ENCODE data around the gene TMEM245.

TMEM245 gene

DNA sequence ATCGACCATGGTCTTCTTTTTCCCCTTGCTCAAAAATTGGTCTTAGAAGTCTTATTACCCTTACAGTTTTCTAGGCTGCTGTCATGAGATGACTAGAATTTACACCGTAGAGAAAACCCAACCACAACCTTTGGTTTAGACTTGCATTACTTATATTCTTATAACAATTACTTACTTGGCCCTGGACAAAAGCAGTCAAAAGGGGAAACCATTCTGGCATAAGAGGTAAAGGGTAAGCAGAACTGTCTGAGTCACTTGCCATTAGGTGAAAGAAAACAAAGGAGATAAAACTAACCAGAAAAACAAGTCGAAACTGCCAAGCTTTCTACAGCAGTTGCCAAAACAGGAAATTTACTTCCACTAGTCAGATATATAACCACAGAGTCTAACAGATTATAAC, 17.9 kb downstream of the TMEM245 start:
- DNase-seq (ENCODE audit: low read depth, low spot score): no peak

DNA sequence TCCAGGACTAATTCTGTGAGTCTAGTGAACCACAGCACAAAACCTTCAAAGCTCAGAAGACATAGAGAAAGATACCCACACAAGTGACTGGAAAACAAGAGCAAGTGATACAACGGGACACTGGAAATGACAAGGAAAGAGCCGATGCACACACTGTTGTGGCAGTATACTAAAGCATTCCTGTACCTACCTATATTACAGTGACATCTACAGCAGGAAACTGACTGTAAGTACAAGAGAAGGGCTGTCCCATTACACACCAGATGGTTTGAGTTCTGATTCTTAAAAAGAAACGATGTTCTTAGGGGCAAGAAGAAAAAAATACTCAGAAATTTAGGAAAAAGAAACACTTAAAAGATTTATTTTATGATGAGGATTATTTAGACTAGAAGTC, 18.5 kb downstream of the TMEM245 start:
- no peak for DNase-seq (ENCODE audit: low read depth, low spot score)

DNA sequence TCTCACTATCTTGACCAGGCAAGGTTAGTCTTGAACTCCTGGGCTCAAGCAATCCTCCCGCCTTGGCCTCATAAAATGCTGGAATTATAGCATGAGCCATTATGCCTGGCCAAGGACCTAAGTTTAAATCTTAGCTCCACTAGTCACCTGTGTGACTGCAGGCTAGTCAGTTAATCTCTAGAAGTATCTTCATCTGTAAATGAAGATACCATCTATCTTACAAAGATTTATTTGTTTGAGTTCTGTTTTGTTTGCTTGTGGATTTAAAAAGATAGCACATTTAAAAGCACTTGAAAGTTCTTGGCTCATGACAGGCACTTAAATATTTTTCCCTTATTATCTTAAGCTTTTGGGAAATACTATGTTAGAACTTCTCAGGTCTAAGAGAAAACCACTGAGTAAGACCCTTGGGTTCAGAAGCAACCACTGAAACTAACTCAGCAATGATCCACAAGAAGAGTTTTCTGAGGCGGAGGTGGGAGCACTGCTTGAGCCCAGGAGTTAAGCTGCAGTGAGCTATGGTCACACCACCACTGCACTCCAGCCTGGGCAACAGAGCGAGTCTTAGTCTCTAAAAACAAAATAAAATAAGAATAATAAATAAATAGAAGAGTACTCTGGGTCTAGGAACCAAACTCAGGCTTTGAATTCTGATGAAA, 19.1 kb downstream of the TMEM245 start:
- DNase-seq (ENCODE audit: low read depth, low spot score): no peak

DNA sequence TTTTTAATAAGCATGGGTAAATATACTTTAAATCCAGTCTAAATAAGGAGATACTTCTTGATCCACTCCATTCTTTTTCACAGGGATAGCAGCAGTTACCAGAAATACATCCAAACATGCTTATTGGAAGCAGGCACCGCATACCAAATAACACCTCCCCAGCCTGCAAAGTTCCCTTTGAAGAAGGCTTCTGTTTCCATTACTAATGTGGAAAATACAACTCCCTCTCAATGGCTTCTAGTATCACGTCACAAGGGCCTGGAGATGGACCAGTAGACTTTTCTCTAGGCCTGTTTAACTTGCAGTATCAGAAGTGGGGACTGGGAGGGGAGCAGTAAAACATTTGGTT, 20.8 kb downstream of the TMEM245 start:
- no peak for DNase-seq (ENCODE audit: low read depth, low spot score)

DNA sequence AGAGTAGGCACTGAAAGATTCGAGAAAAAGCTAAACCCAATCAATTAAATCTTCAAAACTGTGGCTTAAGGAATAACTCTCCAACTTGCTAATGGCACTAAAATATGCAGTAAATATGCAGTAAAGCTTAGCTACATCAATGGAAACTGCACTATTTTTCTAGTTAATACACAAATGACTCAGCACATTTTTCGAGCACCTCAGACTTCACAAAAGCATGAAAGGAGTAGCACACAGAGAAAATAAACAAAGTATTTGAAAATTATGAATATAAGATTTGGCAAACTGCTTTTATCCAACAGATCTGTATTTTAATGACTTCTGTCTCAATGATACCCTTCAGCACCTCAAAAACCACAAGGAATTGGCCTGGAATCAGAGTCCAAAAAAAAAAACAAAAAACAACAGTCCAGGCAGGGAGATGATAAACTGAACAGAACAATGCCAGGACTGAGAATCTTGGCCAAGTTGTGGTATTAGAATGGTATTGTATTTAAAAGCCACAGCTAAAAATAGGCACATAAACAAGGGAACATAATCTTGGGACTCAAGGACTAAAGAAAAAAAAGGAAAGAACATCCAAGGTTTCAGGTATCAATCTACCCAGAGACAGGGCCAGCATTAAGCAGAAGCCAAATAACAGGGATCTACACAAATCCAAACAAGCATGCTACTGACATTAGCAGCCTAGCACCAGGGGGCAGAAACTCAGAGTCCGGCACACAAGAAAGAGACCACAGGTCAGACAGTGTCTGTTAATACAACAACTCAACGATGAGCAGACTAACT, 21.4 kb downstream of the TMEM245 start:
- no peak for DNase-seq (ENCODE audit: low read depth, low spot score)

DNA sequence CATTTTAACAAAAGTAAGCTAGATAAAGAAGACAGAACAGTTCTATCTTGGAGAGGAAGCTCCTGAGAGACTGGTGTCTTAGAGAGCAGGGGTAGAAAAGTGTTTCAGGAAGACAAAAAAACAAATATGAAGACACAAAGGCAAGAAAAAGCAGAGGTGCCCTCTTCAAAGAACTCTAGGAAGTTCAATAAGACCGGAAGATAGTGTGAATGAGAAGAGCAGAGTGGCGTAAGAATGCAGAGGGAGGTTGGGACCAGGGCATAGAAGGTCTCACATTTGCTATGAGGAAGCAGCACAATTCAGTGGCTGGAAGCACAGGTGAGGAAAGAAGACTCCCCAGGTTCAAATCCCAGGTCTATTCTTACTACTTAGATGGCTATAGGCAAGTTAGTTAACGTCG, 22.6 kb downstream of the TMEM245 start:
- DNase-seq (ENCODE audit: low read depth, low spot score): no peak

DNA sequence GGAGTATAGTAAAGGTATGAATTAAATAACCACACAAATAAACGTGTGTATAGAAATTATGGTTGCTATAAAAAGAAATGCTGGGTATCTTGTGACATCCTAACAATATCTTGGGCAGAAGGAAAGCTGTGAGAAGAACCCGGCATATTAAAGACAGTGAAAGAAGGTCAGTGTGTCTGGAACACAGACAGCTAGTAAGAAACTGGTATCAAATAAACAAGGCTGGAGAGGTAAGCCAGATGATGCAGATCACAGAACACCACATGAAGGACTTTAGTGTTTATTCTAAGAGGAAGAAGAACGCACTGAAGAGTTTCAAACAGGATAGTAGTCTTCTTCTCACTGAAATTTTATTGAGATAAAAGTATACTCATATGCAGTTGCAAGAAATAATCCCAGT, 24.4 kb downstream of the TMEM245 start:
- DNase-seq (ENCODE audit: low read depth, low spot score): no peak

DNA sequence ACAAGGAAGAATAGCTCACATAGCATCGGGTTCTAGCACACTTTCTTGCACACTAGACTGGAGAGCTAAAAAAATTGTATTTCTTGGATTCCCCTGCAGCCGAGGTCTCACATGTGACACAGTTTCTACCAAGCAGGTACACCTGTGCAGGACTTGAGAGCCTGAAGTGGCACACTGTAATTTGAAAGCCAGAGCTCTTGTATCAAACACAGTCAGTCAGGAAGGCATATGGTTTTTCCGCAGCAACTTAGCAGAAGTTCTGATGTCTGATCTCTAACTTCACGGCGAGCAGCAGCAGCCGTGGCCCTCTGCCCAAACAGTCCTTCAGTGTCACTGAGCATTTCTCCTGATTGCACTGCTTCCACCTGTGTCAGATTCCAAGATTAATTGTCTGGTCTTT, 25.5 kb downstream of the TMEM245 start:
- no peak for DNase-seq (ENCODE audit: low read depth, low spot score)

DNA sequence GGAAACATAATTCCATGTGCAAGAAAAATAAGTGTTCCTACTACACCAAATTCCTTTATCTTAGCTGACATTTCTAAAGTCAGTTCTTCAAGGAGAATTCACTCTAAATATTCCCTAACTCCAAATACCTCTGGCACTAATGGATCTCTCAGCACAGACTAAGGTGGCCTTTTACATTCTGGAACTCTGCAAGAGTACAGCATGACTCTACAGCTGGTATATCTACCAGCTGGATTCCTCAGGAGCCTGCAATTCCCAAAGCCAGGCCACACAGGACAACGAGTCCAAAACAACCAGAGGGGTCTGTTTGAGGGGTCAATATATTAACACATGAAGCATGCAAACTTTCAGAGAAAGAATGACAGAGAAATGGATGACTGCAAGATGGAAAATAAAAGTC, 27.2 kb downstream of the TMEM245 start:
- no peak for DNase-seq (ENCODE audit: low read depth, low spot score)

DNA sequence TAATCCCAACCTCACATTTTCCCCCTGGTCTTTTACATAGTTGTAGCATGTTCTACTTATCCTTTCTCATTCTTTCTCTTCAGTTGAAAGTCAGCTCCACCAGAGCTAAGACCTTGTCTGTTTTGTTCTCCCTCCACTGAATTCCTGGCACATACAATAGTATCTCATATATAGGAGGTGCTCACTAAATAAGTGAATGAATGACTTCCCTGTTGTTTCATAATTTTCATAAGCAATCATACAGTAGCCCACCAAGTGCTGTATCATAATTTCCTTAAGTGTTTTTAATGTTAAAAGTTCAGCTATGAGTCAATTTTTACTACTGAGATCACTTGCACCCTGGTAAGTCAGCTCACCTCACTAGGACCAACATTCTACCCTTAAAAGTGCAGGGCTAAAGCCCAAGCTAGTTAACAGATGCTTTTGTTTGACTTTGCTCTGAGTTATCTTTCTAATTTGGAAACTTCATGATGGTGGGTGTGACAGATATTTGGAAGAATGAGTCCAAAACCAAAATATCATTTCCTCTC, 27.6 kb downstream of the TMEM245 start:
- DNase-seq (ENCODE audit: low read depth, low spot score): no peak

DNA sequence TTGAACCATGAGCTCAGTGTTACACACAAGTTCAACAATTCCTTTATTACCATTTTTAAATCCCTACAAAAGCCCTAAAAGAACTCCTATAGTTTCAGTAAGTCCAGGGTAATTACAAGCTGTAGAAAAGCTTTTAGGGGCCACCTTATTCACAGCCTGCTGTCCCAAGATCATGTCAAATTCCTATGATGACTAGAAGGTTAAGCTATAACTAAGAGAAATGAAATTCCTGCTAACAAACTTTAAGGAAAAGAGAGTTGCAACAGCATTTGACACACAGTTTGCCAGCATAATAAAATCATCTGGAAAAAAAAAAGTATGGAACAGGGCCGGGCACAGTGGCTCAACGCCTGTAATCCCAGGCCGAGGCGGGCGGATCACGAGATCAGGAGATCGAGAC, 31.5 kb downstream of the TMEM245 start:
- no peak for DNase-seq (ENCODE audit: low read depth, low spot score)

DNA sequence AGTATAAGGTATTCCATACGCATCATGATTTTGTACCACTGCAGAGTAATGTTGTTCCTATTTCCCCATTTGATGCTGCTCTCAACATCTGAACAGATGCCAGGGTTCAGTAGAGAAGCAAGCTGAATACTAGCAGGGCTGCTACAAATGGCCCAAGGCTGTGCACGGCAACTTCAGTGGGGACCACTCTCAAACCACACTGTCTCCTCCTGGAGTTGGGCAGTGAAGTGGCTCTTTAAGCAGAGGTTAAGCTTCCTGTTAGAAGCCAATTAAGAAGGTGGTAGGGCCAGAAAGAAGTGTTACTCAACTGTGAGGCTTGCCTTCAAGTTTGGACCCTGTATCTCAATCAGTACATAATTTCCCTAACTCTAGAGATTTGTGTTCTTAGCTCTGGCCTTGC, 32.0 kb downstream of the TMEM245 start:
- DNase-seq (ENCODE audit: low read depth, low spot score): no peak

DNA sequence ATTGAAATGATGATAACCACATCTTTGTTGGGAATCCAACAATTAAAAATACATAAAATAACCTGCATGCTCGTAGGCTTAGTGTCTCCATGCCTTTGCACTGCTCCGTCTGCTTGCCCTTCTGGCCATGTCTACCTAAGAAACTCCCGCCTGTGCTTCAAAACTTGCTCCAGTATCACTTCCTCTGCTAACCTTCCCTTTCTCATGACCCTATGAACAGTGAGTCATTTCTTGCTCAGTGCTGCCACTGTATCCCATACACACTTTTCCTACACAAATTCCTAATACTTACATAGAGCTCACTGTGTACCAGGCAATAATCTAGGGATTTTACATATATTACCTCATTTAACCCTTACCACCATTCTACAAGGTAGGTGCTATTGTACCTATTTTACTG, 33.5 kb downstream of the TMEM245 start:
- no peak for DNase-seq (ENCODE audit: low read depth, low spot score)

DNA sequence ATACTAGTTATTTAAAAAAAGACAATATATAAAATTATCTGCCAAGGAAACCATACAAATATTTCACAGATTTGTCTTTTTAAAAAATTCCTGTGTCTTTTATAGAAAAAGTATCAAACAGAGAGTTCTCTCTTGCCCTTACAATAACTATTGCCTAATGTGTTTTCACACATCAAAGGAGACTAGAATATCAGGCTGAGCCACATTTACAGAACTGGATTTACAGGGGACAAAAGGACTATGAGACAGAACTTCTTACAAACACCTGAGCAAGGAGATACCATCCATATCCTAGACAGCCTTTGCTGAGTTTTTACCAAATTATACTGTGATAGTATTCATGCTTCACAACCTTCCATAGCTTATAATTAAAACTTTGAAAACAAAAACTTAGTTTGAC, 34.2 kb downstream of the TMEM245 start:
- no peak for DNase-seq (ENCODE audit: low read depth, low spot score)

DNA sequence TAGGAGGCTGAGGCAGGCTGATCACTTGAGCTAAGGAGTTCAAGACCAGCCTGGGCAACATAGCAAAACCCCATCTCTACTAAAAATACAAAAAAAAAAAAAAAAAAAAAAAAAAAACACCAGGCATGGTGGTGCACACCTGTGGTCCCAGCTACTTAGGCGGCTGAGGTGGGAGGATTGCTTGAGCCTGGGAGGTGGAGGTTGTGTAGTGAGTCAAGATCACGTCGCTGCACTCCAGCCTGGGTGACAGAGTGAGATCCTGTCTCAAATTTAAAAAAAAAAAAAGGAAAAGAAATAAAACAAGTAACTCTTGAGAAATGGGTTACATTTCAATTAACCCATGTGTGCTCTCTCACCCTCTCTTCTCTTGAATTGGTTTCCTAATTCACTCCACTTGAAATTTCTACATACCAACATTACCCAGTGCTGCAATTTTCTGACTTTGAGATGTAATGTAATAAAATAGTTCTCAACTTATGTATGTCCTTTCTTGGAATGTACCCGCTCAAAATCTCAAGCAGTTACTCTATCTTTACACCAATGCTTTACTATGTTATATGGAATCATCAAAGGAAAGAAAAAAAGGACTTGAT, 35.8 kb downstream of the TMEM245 start:
- DNase-seq (ENCODE audit: low read depth, low spot score): no peak

DNA sequence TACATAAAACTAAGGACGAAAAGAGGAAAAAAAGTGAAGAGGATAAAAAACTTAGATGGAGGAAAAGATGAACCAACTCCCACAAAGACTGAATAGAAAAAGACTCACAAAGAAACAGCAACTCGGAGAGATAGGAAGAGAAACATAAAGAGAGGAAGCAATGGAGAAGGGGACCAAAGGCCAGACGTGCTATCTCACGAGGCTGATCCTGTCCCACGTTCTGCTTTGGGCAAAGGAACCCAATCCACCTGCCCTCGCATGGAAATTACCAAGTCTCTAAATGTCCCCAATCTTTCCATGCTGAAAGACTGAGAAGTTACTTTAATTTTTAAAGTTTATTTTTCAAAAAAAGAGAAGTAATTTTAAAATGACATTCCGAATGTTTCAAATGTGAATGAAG, 36.6 kb downstream of the TMEM245 start:
- DNase-seq (ENCODE audit: low read depth, low spot score): no peak

DNA sequence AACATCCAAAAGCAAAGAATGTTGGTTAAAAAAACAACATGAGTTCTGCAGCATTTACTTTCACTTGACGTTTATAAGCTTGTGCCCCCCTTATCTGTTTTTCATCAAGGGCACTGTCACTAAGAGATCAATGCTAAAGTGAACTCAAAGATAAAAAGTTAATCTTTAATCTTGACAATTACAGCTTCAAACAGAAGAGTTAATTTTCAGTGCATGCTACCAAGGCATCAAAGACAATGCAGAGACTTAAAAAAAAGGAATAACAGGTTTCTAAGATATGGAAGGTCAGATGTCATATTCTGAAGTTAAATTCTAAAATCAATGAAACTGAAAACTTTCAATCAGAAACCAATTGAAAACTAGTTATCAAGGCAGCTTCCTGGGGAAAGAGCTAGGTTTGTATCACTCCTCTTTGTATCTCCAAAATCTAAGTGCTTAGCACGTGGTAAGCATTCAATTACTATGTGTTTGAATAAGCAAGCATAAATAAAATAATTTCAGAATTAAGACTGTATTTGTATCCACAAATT, 37.6 kb downstream of the TMEM245 start:
- no peak for DNase-seq (ENCODE audit: low read depth, low spot score)

DNA sequence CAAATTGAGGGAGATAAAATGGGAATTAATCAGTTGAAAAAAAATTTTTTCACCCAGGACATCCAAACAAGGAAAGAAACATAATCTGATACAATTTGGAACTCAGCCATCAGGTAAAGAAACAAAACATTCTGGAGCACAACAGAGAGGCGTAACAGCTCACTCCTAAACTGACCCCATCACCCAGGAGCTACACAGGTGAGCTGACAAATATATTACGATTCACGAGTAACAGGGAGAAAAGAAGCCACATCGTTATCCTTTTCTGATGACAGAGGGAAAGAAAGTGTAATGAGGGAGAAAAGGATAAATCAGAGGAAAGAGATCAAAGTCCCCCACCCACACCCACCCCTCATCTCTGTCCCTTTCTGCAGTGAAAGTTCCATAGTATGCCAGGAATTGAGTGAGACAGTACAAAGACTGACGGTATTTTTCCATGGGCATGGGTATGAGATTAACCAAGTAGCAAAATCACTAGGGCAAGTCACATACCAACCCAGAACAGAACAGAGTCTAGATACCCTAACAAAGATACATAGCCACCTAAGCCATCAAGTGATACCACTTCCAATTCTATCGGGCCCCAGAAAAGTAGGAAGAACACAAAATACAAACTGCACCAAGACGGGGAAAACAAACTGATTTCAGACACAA, 45.4 kb downstream of the TMEM245 start:
- no peak for DNase-seq (ENCODE audit: low read depth, low spot score)

DNA sequence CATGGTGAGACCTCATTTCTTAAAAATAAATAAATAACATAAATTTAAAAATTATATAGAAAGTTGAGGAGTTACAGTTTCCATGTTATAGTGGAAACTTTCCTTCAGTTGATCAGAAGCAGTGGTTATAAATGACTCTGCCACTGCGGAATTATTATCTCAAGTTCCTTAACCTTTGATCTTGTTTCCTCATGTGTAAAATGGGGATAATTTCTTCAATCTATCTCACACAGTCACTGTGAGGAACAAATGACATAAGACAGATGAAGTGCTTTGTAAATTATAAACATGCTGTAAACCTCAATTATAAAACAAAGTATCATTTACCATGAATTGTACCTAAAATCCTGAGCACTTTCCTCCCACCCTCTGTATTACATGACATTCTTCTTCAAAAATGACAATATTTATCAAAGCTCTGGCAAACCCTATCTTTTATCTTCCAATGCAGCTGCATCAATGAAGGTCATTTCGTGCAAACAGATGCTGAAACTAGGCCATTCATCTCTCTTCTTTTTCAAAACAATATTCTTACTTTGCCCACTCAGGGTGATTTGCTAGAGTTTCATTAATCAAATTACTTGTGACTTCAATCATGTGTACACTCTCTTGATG, 46.8 kb downstream of the TMEM245 start:
- DNase-seq (ENCODE audit: low read depth, low spot score): no peak

DNA sequence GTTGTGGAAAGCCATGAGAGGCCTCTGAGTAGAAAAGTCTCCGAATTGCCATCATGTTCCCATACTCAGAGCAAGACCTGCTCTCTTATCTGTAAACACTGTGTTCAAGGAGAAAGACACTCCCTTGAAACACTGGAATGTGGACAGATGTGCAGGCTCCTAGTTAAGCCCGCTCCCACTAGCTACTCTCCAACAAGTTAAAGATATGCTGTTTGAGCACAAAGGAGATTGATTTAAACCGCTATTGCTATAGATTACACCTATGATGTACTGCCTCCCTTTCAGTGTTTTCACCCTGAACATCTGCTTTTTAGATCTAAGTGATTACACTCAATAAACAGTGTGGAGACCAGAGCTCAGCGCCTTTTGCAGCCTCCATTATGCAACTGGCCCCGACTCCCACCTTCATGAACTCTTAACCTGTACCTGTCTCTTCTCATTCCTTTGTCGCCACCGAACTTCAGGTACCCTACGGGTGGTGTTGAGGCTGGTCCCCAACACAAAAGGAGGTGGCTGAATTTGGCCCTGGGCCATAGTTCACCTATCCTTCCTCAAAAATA, 47.5 kb downstream of the TMEM245 start:
- DNase-seq (ENCODE audit: low read depth, low spot score): no peak

DNA sequence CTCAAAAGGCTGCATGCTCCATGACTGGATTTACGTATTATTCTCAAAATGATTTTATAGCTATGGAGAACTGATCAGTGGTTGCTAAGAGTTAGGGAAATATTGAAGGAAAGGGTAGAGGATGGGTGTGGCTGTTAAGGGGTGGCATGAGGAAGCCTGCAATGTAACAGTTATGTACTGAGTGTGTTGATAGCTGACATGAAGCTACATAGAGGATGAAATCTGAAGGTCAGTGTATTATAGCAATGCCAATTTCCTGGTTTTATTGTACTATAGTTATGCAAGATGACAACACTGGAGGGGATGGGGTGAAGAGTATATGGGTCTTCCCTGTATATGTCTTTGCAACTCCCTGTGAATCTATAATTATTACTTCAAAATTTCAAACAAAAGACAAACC, 51.0 kb downstream of the TMEM245 start:
- no peak for DNase-seq (ENCODE audit: low read depth, low spot score)
